Measurements from ENCODE around the gene TMEM130.

Gene TMEM130

GRCh38 chr7:98869597-98870120 lies at the start of gene TMEM130:
TMEM130 (minus strand) TSS chr7:98870014; CDS start chr7:98869861, 153 bp downstream.
- DNase-seq (ENCODE audit: low read depth): no peak

GRCh38 chr7:98917331-98917730 lies 47.5 kb upstream of the TMEM130 start:
- DNase-seq (ENCODE audit: low read depth): no peak

GRCh38 chr7:98913612-98914011 lies 43.8 kb upstream of the TMEM130 start:
- DNase-seq (ENCODE audit: low read depth): no peak

- DNase-seq (ENCODE audit: low read depth): no peak
These were observed 43.2 kb upstream of the TMEM130 start for GRCh38 chr7:98913026-98913425.

GRCh38 chr7:98911916-98912315 lies 42.1 kb upstream of the TMEM130 start:
- no peak for DNase-seq (ENCODE audit: low read depth)

GRCh38 chr7:98910427-98910826 lies 40.6 kb upstream of the TMEM130 start:
- DNase-seq (ENCODE audit: low read depth): no peak

- DNase-seq (ENCODE audit: low read depth): no peak
These were observed 39.7 kb upstream of the TMEM130 start for GRCh38 chr7:98909487-98909886.

GRCh38 chr7:98908585-98908984 lies 38.8 kb upstream of the TMEM130 start:
- no peak for DNase-seq (ENCODE audit: low read depth)

GRCh38 chr7:98907570-98907969 lies 37.8 kb upstream of the TMEM130 start:
- DNase-seq (ENCODE audit: low read depth): no peak

- no peak for DNase-seq (ENCODE audit: low read depth)
These were observed 33.4 kb upstream of the TMEM130 start for GRCh38 chr7:98903246-98903645.

- no peak for DNase-seq (ENCODE audit: low read depth)
These were observed 32.7 kb upstream of the TMEM130 start for GRCh38 chr7:98902523-98902922.

- no peak for DNase-seq (ENCODE audit: low read depth)
These were observed 31.0 kb upstream of the TMEM130 start for GRCh38 chr7:98900815-98901214.

- DNase-seq (ENCODE audit: low read depth): no peak
These were observed 30.0 kb upstream of the TMEM130 start for GRCh38 chr7:98899816-98900215.

GRCh38 chr7:98892609-98893008 lies 22.8 kb upstream of the TMEM130 start:
- DNase-seq (ENCODE audit: low read depth): no peak

- no peak for DNase-seq (ENCODE audit: low read depth)
These were observed 17.2 kb upstream of the TMEM130 start for GRCh38 chr7:98887038-98887437.

GRCh38 chr7:98884416-98884815 lies 14.6 kb upstream of the TMEM130 start:
- no peak for DNase-seq (ENCODE audit: low read depth)

- no peak for DNase-seq (ENCODE audit: low read depth)
These were observed 11.9 kb upstream of the TMEM130 start for GRCh38 chr7:98881561-98882315.

GRCh38 chr7:98880485-98880884 lies 10.7 kb upstream of the TMEM130 start:
- no peak for DNase-seq (ENCODE audit: low read depth)

- DNase-seq (ENCODE audit: low read depth): no peak
These were observed 10.1 kb upstream of the TMEM130 start for GRCh38 chr7:98879979-98880315.

- DNase-seq (ENCODE audit: low read depth): peak; percentile 7
These were observed 9.6 kb upstream of the TMEM130 start for GRCh38 chr7:98879198-98879978.

- peak; percentile 66 for DNase-seq (ENCODE audit: low read depth)
These were observed 8.8 kb upstream of the TMEM130 start, which contains the start of gene TRRAP for GRCh38 chr7:98878365-98879197. TRRAP (plus strand) TSS chr7:98878532; CDS start chr7:98881151, 2,619 bp downstream.

GRCh38 chr7:98877692-98878364 lies 8.0 kb upstream of the TMEM130 start:
- no peak for DNase-seq (ENCODE audit: low read depth)

Measured in stimulated activated CD8-positive, alpha-beta memory T cell treated with anti-CD3 and anti-CD28 coated beads, Interleukin-12 subunit alpha, Interleukin-12 subunit beta, amount 100 ng/mL, for 4 hours (primary cell).